GM21737 (cell line): ENCODE results near the gene ADAM15.

Experiments used
- ATAC-seq: cut with Tn5 transposase; IDR thresholded peaks from one replicate; pipeline ENCODE4 v1.9.1; 2021; ENCODE audit warnings: mild to moderate bottlenecking, moderate library complexity; ENCODE audit not compliant: unreplicated experiment

Gene ADAM15

GRCh38 chr1:155110381-155110780 is 59.3 kb downstream of the ADAM15 start:
- no peak for ATAC-seq

- ATAC-seq = no peak
Measured at GRCh38 chr1:155110826-155111225, 59.7 kb downstream of the ADAM15 start.
